ENCODE measurements around the gene AQP4.

AQP4 gene, protein sequence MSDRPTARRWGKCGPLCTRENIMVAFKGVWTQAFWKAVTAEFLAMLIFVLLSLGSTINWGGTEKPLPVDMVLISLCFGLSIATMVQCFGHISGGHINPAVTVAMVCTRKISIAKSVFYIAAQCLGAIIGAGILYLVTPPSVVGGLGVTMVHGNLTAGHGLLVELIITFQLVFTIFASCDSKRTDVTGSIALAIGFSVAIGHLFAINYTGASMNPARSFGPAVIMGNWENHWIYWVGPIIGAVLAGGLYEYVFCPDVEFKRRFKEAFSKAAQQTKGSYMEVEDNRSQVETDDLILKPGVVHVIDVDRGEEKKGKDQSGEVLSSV

DNA sequence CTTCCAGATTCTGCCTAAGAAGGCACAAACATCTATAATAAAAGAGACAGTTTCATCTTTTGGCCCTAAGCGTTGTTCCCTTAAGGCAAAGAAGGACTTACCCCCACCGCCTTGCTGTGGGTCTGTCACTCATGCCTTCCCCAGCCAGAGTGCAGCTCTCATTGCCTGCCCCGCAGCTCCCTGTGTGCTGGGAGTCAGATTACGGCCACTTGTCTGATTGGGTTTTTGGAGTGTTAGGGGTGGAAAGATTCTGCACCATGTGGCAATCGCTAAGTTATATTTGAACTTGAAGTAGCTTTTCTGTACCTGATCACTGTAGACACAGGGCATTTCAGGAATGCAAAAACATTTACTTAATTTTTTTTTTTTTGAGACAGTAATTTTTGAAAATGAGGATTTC, at the start of gene AQP4:
AQP4 (minus strand) TSS at position 151 of the 400 bp plus-strand sequence; CDS start at position 133, 18 bp downstream.
- DNase-seq (ENCODE audit: low spot score): no peak

DNA sequence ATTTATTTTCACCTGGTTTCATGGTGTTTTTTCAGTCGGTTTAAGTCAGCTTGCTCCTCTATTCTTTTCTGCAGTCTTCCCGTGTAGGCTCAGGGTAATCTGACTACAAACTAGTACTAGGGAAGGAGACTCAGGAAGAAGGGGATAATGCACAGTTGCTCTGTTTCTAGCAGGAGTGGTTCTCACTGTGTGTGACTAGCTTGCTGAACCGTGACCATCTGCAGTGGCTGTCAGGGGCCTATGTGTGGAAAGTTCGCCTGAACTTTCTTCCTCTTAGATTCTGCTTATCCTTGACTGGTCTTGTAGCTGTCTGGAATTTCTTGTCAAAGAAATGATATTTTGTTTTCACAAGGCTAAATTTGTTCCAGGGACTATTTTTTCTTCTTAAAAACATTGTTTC, 46.3 kb upstream of the AQP4 start:
- no peak for DNase-seq (ENCODE audit: low spot score)

DNA sequence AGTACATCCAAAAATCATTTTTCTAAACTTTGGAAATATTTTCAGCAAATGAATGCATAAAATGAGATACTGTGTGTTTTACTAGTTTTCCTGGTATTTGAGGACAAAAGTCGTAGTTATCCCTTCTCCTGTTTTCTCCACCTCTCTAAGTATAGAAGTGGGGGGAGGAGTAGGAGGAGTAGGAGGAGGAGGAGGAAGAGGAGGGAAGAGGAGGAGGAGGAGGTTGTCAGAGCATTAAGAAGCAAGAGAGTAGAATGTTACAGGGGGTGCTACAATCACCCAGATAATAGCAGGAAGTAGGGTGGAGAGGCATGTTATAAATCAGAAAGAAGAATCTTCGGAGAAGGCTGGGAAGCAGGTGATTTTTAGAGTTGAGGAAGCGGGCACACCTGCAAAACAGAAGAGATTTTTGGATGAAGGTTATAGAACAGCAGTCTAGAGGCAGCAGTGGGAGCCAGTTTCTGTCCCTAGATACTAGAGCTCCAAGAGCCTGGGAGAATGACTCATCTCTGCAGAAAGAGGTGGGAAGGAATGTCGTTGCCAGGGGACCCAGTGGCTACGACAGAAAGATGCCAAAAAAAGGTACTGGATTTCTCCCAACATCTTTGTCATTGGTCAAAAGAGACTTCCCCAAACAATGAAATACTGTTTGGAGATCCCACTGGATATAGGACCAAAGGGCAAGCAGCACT, 44.2 kb upstream of the AQP4 start:
- DNase-seq (ENCODE audit: low spot score): no peak

DNA sequence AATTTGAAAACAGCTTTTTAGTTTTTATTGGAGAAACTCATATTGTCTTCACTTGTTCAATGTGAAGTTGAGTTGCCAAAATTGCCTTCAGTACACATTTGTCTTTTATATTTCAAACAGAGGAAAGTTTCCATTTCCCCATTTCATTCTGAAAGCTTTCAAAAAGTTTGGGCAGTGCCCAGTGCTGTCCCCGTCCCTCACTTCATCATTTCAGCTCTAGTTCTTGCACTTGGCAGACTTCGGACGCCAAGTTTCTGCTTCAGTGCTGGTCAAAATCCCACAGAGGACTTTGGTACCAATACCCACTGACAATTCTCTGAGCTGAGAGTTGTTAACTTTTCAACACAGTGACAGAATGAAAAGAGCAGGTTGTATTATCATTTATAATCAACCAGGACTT, 43.4 kb upstream of the AQP4 start:
- no peak for DNase-seq (ENCODE audit: low spot score)

DNA sequence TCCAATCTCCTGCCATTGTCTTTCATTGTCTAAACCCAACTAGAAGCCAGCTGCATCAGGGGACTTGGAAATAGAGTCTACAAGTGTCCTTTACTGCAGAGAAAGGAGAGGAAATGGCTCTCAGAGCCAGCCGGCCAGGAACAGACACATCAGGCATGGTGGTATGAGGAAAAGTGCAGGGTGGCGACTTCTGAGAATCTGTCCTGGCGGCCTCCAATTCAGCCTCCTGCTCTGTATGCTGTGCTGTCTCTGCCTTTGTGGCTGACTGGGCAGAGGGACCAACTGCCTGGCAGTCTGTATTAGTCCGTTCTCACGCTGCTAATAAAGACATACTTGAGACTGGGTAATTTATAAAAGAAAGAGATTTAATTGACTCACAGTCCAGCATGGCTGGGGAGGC, 36.8 kb upstream of the AQP4 start:
- DNase-seq (ENCODE audit: low spot score): no peak

DNA sequence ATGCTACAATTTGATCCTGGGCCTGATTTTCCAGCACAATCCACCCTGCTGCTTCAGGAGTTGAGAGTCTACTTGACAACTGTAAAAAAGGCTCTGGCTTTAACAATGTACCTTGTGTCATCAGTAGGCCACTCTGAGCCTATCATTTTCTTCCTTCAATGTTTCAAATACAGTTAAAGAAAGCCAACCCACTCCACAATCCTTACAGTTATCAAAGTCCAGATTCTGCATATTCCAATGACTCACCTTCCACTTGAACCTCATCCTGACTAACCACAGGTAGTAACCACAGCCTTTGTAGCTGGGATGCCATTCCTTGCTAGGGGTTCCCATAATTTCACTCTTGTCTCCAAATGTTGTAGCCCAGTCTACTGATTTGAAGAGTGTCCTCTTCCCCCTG, 35.5 kb upstream of the AQP4 start:
- no peak for DNase-seq (ENCODE audit: low spot score)

DNA sequence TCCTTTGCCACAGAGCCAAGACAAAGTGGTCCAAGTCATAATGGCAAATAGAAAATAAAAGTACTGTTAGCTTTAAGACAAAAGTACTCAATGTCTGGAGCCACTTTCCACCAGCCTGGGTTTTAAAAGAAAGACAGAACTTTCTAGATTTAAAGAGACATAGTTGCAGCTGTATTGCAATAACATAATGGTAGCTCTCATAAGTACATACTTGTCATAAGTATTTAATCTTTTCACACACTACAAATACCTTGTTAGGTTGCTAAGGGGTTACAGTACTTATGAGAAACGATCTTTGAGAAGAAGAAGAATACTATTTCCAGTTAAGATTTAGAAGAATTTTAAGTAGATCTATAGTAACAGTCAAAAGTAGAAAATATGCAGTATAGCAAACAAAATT, 28.9 kb upstream of the AQP4 start:
- no peak for DNase-seq (ENCODE audit: low spot score)

DNA sequence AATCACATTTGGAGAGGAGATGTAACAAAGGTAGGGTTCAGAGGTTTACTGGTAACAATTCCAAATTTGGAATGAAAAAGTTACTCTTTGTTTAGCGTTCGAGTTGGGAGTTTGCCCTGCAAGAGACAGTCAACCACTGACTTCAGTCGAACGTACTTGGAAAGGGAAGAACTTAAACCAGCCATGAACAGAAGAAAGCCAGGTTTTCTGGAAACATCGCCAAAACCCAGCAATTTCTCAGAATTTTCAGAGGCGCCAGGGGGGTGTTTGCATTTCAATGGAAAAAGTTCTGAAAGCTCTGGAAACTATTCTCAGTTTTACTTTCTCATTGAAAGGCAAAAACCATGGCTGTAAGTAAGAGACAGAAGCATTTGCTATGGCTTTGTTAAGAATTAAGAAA, 28.5 kb upstream of the AQP4 start:
- DNase-seq (ENCODE audit: low spot score): no peak

DNA sequence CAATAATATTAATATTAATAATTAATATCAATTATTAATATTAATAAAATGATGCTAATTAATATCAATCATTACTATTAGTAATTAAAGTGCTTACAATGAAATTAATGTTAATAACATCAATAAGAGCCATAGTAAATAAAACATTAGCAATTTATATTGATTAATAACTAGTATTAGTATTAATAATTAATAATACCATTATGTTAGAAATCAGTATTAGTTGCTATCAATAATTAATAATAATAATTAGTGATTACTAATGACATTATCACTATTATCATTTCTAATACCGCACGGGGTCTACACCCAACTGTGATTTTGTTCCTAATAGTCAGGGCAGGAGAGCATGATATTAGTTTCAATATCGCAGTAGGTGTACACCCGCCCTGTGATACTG, 22.8 kb upstream of the AQP4 start:
- DNase-seq (ENCODE audit: low spot score): no peak

DNA sequence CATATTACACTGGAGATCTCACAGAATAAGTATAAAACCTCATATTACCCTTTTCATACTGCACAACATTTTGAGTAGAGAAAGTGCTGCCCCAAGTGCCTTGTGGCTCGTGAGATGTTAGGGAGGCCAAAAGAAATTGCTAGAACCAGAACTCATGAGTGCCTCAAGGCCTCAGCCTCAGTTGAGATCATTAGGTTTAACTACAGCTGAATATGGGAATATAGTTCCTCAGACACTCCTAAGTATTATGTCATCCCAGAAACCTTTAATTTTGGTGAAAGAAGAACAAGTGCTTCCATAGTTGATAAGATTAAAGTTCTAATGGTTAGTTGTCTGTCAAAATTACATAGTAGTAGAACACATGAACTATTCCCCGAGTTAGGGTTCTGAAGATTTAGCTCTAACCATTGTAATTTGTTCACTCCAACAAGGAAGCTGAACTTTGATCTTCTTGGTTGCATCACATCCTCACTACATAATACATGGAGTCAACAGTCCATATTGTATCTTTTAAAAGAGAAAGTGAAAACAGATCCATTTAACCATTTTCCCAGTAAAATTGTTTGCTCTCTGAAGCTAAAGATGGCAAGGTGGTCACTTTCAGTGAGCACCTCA, 9.6 kb upstream of the AQP4 start:
- DNase-seq (ENCODE audit: low spot score): no peak

DNA sequence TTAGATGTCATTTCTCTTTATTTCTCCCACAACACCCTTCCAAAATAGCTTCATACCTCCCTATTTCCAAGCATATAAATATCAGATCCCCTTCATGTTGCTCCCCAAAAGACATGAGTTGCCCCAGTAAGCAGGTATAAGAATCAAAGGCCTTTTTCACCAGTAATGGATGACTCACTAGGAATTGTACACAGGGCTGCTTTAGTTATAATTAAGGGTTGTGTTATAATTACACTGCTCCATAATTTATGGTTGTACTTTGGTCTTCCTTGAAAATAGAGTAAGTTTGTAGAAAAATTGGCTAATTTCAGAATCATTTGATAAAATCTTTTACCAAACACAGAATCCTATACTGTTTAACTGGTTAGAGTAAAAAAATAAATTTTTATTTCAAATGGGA, 8.8 kb upstream of the AQP4 start:
- no peak for DNase-seq (ENCODE audit: low spot score)

DNA sequence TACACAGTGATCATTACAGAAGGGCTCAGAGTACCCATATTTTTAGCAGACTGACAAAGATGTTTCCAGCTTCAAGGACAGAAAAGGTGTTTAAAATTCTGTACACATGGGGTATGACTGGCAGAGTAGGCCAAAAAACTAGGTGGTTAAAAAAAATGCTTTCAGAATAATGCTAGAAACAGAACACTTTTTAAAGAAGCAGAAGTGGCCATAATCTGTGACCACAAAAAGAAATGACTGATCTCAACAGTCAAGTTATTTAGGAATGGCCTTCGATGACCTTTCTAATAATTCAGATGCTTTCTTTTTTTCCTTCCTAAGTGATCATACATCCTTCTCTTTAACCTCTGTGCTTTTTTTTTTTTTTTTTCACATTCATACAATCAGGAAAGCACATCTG, 4.1 kb upstream of the AQP4 start:
- DNase-seq (ENCODE audit: low spot score): no peak

DNA sequence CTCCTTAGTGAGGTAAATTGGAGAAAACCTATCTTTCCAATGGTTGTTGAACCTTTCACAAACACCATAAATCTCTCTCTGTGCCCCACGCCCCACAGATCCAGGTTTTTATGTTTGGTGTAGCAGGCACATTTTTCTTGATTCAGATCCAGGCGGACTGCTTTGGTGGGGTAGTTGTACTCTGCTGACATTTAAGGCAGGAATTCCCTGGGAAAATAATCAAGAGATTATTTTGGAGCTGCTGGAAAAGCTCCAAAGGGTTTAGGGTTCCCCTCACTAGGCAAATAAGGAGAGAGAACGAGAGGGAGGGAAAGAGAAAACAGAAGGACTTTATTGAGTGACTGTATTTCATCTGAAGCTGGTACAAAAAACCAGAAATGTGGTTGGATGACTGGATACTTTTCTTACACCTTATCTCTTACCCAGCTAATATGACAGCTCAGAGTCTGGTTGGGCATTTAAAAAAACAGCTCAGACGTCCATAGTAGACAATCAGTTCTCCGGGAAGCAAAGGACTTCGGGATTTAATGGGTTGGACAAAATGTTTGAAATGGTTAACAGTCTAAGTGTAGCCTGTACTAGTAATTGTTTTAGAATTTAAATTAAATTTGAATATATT, 3.6 kb upstream of the AQP4 start:
- DNase-seq (ENCODE audit: low spot score): no peak

DNA sequence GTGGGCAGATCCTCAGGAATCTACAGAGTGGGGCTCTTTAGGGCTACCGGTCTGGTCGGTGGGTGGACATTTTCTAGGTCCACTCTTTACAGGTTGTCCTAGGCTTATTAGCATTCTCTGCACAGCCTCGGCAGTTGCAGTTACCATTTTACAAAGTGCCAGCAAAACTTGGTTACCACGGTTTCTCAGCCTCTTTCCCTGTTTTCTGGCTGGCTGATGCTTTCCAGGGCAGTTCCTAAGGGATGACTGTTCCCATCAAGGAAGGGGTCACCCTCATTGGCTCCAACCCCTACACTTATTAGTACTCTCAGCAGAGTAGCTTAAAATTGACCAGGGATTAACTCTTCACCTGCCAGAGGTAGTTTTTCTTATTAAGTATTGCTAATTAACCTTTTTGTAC, 2.0 kb upstream of the AQP4 start:
- DNase-seq (ENCODE audit: low spot score): no peak

DNA sequence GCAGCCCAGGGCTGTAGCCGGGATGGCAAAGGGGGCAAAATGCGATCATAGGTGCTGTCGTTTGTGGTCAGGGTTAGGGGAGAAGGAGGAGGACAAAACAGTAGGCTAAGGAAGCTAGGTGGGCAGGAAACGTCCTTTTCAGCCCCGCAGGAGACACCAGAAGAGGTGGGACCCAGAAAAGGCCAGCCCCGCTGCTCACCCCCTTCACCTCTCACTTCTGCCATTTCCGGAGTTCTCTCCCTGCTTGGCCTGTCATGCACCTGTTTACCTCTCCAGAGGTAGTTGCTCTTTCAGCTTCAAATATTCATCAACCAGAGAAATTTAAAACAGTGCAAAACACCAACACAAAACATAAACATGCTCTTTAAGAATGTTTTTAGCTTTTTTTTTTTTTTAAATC, 849 bp downstream of the AQP4 start:
- no peak for DNase-seq (ENCODE audit: low spot score)

DNA sequence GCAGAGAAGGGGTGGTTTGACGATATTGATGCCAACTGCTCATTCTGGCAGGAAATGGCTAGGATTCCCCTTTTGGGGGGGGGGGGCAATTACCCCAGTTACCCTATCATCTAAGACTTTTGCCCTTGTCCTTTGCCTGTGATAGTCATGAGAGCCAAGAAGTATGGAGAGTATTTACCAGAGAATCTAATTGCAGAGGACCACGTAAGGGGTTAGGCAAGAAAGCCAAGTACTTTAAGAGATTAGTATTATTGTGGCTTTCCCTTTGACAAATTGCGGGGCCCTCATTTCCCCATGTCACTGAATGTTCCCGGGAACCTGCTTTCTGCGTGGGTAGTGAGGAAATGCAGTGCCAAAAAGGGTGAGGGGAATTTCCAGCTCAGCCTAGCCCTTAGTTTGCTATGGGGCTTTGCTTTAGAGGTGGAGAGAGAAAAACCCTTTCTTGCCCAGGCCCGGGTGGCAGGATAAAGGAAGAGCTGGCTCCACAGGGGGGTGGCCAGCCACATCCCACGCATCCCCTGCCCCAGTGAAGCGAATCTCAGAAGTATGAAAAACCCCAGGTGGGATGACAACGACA, 1.5 kb downstream of the AQP4 start:
- DNase-seq (ENCODE audit: low spot score): no peak

DNA sequence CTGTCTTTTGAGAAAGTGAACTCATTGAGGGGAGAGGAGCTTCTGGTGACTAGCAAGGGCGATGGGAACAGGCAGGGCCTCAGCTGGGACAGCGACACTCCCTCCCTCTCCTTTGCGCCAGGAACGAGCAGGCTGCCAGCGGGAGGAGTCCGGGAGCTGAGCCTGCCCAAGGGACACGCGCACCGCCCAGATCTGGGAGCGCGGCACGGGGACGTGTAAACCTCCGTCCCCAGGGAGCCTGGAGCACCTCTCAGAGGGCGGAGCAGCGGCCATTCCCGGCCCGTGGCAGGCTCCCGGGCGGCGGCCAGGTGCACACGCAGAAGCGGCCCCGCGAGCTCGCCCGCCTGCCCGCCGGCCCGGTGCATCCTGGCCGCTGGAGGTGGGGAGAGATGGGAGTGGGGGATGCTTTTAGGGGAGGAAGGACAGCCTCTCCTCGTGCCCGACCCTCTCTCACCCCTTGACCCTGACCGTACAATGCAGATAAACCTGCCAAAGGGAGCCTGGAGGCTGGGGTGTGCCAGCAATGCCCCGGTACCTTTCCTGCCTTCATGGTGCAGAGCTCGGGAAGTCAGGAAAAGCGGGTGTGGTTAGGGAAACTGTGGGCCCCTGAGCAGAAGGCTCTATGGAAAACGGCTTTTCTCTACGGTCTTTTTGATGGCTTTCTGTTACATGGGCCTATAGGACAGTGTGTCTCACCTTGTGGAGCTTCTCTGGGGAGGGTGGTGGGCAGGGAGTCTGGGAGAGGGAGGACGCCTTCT, 2.2 kb downstream of the AQP4 start:
- no peak for DNase-seq (ENCODE audit: low spot score)

DNA sequence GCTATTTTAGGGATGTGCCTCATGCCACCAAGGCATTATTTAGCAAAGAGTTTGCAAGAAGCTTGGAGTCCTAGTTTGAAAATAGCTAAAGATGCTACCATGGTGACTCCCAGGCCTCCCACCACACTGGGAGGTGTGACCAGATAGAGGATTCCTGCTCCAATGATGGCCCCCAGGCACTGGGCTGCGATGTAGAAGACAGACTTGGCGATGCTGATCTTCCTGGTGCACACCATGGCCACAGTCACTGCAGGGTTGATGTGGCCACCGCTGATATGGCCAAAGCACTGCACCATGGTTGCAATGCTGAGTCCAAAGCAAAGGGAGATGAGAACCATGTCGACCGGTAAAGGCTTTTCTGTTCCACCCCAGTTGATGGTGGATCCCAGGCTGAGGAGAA, 3.4 kb downstream of the AQP4 start:
- DNase-seq (ENCODE audit: low spot score): no peak

DNA sequence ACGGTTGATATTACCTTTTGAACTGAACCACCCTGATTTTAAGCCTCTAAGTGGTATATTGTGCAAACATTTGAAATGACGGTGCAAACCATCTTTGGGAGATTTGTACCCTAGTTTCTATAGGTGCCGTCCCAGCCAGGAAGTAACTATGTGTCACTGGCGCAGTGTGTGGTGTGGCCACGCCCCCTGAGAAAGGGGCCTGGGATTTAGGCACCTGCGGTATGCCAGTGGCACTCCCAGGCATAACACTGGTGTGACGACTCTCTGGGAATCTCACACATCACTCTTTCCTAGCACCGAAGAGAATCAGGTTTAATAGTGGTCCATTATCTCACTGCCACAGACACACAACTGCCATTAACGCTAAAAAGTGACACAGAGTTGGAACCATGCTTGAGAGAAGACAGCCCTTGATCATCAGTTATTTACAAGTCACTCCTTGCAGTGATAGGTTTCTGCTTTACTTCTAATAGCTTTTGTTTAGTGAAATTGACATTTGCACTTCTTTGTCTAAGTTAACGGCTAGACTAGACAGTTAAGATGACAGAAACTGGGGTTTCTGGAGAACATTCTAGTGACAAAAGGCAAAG, 11.1 kb downstream of the AQP4 start:
- no peak for DNase-seq (ENCODE audit: low spot score)

DNA sequence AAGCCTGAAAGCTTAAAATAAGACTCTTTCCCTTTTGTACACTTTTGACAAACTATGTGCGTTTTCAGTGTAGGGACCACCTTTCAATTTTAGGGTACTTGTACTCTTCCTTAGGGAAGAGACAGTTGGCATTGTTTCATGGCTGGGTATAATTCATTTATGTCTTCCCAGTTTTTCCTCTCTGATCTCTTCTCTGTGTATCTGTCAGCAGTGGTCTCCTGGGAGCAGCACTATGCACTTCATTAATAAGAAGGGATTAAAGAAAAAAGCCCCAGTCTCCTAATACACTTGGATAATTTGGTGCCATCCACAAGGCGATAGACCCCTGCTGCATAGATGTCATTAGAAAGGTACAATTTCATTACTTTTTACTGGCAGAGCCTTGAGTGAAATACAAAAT, 12.1 kb downstream of the AQP4 start:
- no peak for DNase-seq (ENCODE audit: low spot score)

DNA sequence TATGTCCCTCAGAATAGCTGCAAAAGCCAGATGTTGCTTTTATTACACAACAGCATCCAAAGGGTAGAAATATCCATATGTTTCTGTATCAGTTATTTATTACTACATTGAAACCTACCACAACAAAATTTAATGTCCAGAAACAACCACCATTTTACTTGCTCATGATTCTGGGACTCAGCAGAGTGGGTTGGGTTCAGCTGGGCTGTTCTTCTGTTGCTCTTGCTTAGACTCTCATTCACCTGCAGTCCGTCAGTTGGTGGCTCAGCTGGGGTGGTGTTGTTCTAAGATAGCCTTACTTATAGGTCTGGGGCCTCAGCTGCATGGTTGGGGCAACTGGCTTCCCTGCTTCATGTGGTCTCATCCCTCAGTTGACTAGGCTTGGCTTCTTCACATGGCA, 21.7 kb downstream of the AQP4 start:
- no peak for DNase-seq (ENCODE audit: low spot score)

DNA sequence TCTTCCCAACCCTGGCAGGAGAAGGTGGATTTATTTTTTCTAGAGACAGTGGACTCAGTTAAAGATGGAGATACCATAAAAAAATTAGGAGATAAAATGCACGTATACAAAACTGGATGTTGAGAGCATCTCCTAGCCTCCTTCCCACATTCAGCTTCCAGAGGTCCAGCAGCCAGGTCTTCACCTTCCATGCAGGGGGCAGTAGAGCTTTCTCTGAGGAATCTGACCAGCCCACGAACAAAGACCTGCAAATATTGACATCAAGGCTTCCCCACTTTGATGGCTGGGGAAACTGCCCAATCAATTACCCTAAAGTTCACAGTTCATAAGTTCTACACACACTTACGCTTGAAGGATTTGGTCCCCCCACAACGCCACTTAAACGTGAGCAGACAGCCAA, 24.5 kb downstream of the AQP4 start:
- DNase-seq (ENCODE audit: low spot score): no peak
